Renal cortex interstitium (tissue), 11 donors: ENCODE results near the gene GPSM1. TPM values are rescaled to one million over a fixed set of nuclear protein-coding genes. Genes with fewer than 3 reads are reported as not detected.

Experiments
- DNase-seq, 11 donors: peaks; one replicate each; pipeline ENCODE4 v3.0.0-alpha.2; 2013; ENCODE audit warnings: low read depth in 9 of 11, low spot score in 4 of 11; ENCODE audit errors: extremely low read depth in 1 of 11
- polyA plus RNA-seq, 3 donors: library from polyadenylated mRNA; unstranded; fragments of 120-200 nt; gene quantifications; one replicate each; pipeline ENCODE4 v1.2.1, GENCODE V29; 2013; ENCODE audit not compliant: insufficient read length in 3 of 3

GPSM1 gene
- polyA plus RNA-seq, 3 donors: 28.2 to 48.1 (median 47.2) TPM

DNA sequence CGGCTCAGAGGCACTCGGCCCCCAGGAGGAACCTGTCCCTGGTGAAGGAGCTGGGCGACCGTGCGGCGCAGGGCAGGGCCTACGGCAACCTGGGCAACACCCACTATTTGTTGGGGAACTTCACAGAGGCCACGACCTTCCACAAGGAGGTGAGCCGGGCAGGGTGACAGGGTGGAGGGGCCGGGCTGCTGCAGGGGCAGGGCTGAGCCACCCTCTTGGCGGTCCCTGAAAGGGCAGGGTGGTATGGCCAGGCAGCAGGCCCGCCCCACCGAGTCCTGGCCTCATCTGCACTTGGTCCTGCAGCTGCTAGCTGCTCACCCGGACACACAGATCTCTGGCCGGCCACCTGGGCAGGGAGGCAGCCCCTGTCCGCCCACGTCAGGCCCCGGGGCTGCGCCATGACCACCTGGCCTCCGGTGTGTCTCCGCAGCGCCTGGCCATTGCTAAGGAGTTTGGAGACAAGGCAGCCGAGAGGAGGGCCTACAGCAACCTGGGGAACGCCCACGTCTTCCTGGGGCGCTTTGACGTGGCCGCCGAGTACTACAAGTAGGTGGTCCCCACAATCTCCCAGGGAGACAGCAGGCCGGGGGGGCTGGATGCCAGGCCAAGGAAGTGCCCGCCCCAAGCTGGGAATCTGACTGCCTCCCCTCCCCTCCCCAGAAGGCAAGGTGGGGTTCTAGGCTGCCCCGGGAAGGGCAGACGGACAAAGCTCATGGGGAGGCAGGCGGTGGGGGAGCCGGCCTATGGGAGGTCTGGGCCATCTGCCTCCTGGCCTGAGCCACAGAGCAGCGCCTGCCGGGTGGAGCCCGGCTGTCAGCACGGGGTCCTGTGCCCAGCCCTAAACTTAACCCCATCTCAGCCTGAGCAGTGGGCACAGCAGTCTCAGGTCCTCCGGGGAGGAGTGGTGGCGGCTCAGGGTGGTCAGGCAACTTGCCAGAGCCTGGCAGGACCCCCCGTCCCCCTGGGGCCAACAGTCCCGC is 10.4 kb downstream of the GPSM1 start:
- DNase-seq: no peak

DNA sequence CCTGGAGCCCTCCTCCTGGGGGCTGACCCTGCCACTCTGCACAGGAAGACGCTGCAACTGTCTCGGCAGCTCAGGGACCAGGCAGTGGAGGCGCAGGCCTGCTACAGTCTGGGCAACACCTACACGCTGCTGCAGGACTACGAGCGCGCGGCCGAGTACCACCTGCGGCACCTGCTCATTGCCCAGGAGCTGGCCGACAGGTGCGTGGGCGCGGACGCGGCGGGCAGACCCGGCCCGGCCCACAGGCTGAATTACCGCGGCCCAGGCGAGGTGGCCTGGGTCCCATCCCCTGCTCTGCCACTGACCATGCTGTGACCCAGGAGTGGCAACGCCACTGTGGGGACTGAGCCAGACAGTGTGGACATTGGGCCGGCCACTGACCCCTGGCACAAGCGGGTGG is 11.2 kb downstream of the GPSM1 start:
- DNase-seq: no peak

DNA sequence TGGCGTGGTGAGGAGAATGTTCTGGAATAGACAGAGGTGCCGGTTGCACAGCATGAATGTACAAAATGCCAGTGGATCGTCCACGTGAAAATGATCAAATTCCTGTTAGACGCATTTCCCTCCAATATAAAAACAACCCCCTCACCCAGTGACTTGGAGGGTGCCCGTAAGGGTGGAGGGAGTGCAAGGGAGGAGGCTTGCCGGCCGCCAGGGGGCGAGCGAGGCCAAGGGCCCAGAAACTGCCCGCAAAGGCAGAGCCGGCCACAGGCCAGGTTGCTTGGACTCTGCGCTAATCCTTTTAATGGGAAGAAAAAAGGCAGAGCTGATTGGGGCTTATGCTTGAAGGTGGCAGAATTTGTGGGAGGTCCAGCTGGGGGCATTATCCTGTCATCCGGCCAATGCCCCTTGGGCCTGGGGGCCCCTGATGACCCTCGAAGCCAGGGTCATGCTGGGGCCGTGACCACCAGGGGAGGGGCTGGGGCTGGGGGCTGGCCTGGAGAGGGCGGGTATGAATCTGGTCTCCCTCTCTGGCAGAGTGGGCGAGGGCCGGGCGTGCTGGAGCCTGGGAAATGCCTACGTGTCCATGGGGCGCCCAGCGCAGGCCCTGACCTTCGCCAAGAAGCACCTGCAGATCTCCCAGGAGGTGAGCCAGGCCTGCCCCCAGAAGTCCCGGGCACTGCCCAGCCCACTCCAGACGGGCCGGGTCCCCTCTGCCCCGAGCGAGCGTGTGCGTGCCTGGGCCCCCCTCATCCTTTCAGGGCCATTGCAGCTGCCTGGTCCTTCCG is 12.0 kb downstream of the GPSM1 start:
- no peak for DNase-seq

DNA sequence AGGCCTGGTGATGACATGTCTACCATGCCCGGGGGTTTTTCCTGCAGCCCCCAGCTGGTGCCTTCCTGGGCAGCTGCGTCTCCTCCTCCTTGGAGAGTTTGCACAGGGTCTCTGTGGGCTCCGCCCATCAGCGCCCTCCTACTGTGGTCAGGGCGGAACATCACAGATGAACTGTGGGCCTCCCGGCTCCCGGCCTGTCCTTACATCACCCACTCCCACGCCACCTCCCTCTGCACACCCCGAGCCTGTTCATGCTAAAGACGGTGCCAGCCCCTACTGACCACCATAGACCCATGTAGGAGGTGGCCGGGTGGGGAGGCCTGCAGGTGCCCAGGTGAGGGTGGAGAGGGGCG is 12.6 kb downstream of the GPSM1 start:
- no peak for DNase-seq

DNA sequence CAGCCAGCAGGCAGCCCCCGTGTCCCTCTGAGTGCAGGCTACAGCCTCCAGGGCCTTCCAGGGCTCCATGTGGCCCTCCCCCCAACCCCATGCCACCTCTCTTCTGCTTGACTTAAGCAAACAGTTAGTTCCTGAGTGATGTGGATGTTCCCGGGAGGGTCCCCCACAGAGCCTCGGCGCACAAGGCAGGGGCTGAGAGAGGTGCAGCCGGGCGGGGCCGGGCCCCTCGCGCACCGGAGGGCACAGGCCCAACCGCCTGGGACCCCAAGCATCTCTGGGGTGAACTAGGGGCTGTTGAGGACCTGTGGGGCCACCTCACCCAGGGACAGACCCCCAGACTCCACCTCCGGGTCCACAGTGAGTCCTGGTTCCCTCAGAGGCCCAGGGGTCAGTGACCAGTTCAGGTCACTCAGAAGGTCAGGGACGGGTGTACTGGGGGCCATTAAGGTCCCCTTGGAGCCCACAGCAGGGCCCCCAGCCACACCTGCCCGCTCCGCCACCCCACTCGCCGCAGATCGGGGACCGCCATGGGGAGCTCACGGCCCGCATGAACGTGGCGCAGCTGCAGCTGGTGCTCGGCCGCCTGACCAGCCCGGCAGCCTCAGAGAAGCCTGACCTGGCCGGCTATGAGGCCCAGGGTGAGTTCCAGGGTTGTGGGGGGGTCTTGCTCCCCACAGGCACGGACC is 13.2 kb downstream of the GPSM1 start:
- no peak for DNase-seq

DNA sequence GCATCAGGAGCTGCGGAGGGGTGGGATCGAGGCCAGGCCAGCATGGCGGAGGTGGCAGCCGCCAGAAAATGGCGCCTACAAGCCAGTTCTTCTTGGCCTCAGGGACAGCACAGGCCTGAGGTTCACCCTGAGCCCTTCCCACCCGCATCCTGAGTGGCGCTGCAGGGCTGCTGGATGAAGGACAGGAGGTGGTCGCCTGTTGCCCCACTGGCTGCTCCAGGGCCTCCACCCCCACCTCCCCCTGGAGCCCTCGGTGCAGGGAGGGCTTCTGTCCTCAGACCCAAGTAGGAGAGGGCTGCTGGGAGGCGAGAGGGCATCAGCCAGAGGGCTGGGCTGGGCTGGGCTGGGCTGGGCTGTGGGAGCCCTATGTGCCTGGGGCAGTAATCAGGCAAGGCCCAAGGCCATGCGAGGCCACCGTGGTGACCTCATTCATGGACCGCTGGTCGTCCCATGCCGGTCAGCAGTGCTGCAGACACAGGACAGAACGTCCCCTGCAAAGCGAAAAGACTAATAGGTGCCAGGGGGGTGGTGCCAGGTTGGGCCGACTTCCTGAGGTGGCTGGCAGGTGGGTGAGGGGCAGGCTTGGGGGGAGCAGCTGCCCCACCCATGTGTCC is 13.8 kb downstream of the GPSM1 start:
- DNase-seq: no peak

DNA sequence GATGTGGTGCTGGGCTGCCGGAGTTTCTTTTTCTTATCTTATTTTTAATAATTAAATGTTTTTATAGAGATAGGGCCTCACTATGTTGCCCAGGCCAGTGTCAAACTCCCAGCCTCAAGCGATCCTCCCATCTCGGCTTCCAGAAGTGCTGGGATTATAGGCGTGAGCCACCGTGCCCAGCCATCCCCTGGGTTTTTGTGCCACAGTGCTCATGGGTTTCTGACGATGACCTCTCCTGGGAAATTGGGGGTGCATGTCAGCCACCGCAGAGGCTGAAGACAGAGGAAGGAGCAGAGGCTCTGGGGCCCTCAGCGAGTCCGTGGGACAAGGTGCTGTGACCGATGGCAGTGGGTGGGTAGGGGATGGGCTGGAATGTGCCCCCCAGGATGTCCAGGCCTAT is 14.4 kb downstream of the GPSM1 start:
- DNase-seq: no peak

DNA sequence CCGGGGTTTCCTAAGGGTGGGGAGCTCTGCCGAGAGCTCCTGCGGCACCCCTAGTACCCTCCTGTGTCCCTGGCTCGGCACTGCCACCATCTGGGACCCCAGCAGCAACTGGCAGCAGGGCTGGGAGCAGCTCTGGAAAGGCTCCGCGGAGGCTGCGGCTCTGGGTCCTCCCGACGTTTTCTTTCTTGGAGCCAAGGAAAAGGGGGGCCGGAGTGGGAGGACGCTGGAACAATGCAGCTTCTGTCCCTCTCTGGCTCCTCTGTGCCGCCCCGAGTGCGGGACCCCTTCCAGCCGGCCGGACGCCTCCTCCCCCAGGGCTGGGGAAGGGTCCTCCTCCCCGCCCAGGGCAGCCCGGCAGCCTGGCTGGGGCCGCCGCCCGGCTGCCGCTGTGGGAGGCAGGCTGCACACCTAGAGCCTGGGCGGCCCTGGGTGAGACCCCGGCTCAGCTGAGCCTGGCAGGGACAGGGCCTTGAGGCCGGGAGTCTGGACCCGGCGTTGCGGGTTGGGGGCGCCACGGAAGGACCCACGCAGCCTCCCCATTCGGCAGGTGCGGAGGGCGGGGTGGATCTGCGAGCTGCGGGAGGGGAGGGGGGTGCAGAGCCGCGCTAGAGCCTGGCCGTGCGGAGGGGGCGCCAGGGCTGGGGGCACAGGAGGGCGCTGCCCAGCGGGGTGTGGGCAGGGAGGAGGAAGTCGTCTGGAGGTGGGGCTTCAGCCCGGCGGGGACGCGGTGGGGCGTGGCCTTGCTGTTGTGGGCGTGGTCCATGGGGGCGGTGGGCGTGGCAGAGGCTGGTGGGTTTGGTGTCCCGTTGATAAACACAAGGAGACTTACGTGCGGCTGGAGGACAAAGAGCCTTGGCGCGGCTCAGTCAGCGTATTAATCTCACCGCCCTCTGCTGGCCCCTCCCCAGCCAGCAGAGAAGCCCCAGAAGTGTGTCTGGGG is 15.1 kb downstream of the GPSM1 start:
- peak in 4 of 11 donors; percentile 59 to 77 (median 72) for DNase-seq

DNA sequence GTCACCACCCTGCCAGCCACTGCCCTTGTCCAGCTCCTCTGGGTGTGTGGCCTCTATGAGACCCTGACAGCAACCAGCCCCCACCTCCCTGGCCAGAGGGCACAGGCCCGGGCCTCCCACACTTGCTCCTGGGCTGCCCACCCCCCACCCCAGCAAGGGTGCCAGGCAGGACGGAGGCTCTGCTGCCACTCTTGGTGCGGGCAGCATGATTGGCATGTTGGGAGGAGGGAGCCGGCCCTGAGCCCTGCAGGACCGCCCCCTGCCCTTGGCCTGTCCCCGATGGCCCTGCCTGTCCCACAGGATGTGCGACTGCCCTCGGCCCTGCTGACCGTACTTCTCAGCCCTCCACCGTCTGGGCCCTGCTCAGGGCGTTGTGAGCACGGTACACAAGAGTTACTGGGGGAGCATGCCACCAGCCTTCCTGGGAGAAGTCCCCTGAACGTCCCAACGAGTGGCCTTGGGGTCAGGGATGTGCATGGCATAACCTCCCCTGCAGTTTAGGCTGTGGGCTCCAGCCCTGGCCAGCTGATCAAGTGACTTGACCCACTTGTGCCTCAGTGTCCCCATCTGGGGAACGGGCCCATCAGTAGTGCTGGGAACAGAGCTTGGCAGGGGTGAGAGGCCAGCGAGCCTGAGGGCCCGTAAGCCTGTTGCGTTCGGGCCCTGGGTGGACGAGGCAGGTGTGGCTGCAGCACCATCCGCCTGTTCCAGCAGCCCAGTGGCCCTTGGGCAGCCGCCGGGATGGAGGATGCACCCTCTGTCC is 16.0 kb downstream of the GPSM1 start:
- no peak for DNase-seq

DNA sequence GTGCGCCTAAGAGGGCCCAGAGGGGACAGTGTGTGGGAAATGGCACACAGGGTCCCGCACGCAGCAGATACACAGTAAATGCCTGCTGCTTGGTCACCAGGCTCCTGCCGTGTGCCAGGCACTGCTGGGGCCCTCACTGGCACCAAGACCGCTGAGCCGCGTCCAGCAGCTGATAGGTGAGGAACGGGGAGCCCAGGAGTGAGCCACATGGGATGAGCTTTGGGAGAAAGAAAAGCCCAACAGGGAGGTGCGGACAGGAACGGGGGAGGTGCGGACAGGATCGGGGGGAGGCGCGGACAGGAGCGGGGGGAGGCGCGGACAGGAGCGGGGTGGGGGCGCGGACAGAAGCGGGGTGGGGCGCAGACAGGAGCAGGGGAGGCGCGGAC is 16.5 kb downstream of the GPSM1 start:
- DNase-seq: no peak

DNA sequence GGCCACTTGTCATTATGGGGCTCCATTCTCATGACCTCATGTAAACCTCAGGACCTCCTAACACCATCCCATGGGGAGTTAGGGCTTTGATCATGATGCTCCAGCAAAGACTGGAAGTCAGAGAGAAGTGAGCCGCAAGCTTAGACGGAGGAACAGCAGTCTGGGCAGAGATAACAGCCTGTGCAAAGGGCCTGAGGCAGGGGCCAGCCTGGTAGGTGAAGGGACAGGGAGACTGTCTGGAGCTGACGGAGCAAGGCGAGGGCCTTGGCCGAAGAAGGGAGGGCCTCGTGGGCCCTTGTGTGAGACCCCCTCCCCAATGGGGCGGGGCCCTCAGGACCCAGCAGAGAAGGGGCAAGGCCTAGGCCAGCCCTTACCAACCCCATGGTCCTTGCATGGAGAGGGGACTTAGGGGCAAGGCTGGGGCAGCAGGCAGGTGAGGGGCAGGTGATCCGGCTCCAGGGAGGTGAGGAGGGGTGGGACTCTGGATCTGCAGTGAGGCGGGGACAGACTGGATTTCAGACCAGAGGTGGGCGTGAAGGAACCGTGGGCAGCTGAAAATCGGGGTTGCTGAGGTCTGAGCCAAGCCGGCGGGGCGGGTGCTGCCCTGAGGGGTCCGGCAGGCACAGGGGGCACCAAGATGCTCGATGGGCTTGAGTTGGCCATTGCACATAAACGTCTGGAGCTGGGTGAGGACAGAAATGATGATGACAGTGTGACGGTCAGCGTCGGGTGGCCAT is 17.4 kb downstream of the GPSM1 start:
- DNase-seq: no peak

DNA sequence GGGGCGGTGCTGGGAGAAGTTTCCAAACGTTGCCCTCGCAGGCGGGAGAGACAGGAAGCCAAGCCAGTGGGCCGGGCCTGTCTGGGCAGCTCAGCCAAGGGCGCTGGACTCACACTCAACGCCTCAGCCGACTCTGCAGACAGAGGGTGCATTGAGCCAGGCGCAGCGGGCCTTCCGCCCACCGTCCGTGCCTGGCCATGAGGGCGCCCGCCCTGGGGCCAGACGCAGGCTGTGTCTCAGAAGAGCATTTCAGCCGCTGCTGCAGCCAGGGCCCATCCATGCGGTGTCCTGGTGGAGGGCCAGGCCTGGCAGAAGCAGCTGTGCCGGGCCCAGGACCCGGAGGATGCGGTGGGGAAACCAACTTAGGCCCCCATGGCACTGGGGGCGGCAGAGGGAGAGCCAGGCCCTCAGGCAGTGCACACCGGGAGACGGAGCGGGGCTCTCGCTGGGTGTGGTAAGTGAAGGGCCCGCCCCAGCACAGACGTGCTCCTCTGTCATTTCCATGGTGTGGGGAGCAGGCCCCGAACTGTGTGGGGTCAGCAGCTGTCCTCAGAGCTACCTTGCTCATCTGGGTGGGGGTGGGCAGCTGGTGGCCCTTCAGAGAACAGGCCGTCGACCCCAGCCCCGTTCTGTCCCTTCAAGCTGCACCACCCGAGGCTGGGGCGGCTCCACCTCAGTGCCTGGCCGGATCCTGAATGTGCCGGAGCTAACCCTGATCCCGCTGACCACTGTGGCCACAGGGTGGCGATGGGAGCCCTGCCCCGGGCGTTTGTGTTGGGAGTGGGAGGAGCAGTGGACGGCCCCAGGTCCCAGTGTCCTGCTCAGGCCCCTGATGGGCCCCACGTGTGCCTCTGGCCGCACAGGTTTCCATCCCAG is 18.2 kb downstream of the GPSM1 start:
- no peak for DNase-seq

DNA sequence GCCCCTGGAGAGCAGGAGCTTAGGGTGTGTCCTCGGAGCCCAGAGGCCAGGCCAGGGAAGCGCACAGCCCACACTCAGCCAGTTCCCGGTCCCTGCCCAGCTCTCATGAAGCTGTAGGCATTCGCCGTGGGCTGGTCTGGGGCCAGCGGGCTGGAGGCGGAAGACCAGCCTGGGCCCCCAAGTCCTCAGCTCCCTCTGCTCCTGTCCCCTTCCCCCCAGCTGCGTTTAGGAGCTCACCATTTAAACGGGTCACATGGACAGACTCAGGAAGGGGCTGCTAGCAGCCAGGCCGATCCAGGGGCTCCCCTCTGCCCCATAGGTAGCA is 18.8 kb downstream of the GPSM1 start:
- DNase-seq: no peak

DNA sequence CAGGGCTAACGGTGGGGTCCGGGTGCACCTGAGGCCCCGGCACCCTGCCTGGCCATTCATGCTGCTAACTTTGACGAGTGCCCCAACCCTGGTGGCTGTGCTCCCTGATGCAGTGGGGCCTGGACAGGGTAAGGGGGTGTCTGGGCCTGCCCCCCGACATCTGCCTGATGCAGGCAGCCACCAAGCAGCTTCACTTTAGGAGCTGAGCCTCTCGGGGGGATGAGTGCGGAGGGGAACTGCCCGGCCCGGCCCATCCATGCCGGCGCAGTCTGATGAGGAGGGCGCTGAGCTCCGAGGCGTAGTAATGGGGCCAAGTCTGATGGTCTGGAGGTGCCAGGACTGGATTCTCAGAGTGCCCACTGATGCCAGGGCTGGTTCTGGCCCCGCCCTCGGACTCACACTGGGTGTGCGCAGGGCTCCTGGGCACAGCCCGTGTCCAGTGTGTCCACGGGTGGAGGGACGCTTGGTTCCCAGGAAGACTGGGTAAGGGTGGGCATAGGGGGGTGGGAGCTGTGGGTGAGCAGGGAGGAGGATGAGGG is 19.7 kb downstream of the GPSM1 start:
- DNase-seq: no peak

DNA sequence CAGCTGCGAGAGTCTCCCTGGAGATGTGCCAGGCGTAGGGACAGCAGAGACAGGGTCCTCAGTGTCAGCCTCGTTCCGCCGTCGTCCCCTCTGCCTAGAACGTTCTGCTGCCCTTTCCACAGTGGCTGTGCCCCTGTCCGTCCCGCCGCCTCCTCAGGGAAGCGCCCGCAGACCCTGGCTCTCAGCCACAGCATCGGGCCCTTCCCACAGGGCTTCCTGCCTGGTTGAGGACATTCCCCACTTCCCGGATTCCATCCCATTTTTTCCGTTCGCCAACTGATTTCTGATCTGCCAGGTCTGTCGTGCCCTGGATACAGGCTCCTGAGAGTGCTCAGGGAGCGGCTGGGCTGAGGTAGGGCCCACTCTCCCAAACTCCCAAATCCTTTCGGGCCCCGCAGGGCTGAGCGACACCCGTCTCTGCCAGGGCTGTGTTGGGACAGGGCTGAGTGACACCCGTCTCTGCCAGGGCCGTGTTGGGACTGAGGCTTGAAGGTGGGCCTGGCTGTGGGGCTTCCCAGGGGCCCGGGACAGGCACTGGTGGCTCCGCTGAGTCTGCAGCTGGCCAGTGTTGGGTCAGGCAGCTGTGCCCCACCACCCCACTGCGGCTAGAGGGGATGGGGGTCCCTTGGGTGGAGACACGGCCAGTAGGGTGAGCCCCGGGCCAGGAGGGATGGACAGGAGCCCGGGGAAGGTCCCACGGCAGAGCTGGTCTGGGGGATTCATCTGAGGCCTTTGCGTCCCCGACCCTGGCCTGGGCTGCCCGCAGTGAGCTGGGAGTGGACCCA is 20.3 kb downstream of the GPSM1 start:
- no peak for DNase-seq
